Gastroesophageal sphincter (tissue), 4 donors: Measurements from ENCODE around the gene FOXJ3. TPM values are rescaled to one million over a fixed set of nuclear protein-coding genes. Genes with fewer than 3 reads are reported as not detected.
A peak's percentile ranks its signal among the peaks of the same experiment; 100 is the strongest.

ENCODE experiments used
- ATAC-seq: fragments of 150-250 bp; one replicate; pipeline ENCODE4 v1.9.1; 2016; ENCODE audit warnings: mild to moderate bottlenecking, moderate library complexity
- H3K27ac ChIP-seq, 4 donors: fragments of 200-600 bp; sonication (generic) in 3 of 4; 1 replicate in 3 of 4; 2 replicates in 1 of 4; pipeline ENCODE4 v1.5.1; 2016 to 2019
- H3K27me3 ChIP-seq: fragments of 200-600 bp; sonication (generic); one replicate; pipeline ENCODE4 v1.5.1; 2019
- H3K36me3 ChIP-seq, 2 donors: fragments of 200-600 bp; sonication (generic); one replicate each; pipeline ENCODE4 v1.5.1; 2019; ENCODE audit warnings: control low read depth in 1 of 2
- H3K4me1 ChIP-seq, 3 donors: fragments of 200-600 bp; sonication (generic); 1 replicate in 2 of 3; 2 replicates in 1 of 3; pipeline ENCODE4 v1.5.1; 2016 to 2019; ENCODE audit warnings: control low read depth in 2 of 3
- H3K4me3 ChIP-seq, 2 donors: fragments of 200-600 bp; sonication (generic); one replicate each; pipeline ENCODE4 v1.5.1; 2019; ENCODE audit warnings: mild to moderate bottlenecking in 1 of 2, moderate library complexity in 1 of 2
- H3K9me3 ChIP-seq, 3 donors: fragments of 200-600 bp; sonication (generic); one replicate each; pipeline ENCODE4 v1.5.1; 2017 to 2019; ENCODE audit warnings: control low read depth in 2 of 3
- EP300 ChIP-seq: sonication (generic); formaldehyde crosslinking; IDR thresholded peaks from one replicate; pipeline ENCODE4 v1.6.1; 2017; ENCODE audit warnings: antibody characterized with exemption, mild to moderate bottlenecking
- POLR2A ChIP-seq, 2 donors: fragments of 450-650 bp; IDR thresholded peaks; one replicate each; pipeline ENCODE4 v1.6.1; 2017; ENCODE audit warnings: antibody characterized with exemption in 2 of 2, mild to moderate bottlenecking in 2 of 2, moderate library complexity in 1 of 2
- POLR2AphosphoS5 ChIP-seq: sonication (generic); formaldehyde crosslinking; IDR thresholded peaks from one replicate; pipeline ENCODE4 v1.6.1; 2017; ENCODE audit warnings: antibody characterized with exemption
- WGBS, 2 donors: methylation state at CpG; one replicate each; pipeline ENCODE4 v1.1.5; 2018; ENCODE audit warnings: low coverage in 1 of 2; 5-methylcytosine and 5-hydroxymethylcytosine counted together
- total RNA-seq, 4 donors: library from RNA; depleted of rRNA; stranded (reverse); fragments of >200 nt; gene quantifications; one replicate each; pipeline ENCODE4 v1.1.0, GENCODE V29; 2016
- TF ChIP-seq, protein P1 (sequence below), 4 experiments: fragments of 200-600 bp in 2 of 4; fragments of 450-650 bp in 2 of 4; sonication (generic) in 1 of 4; IDR thresholded peaks; one replicate each; pipeline ENCODE4 v1.5.1; 2017 to 2019; ENCODE audit warnings: antibody characterized with exemption in 4 of 4, mild to moderate bottlenecking in 2 of 4, moderate library complexity in 2 of 4

The FOXJ3 gene
- total RNA-seq, 4 donors from 2014 or later = 36.3 to 57.1 (median 41.4) TPM

DNA sequence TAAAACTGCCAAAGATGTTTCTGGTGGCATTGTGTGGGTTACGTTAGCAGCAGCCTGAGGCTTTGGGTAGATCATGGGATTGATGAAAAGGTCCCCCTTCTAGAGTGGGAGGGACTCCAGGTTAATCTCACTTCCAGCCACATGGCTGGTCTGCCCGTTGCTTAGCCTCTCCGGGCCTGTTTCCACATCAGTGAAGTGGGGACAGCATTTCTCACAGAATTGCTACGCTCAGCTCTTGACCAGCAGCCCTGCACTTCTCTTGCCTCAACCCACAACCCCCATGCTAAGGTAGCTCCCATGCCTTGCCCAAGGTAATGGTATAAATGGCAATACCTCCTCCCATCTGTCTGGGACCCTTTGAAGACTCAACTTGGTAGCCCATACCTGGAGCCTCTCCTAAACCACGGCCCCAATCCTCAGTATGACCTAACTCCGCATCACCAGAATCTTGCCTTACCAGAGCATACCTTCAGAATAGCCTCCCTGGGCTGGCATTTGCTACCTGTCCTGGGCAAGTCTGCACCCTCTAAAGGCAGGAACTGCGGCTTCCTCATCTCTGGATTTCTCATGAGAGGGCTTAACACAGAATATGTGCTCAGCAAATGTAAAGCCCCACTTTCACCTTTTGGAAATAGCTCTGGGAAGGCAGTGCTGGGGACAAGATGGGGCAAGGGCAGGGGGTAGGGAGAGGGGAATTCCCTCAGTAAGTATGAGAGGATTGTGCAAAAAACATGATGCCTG is 159.6 kb downstream of the FOXJ3 start:
- H3K4me3 ChIP-seq = no peak overlapping the region
- H3K27ac ChIP-seq = no peak overlapping the region
- peaks cover 0 to 11% of the 10 kb centered on the region in 2 donors for H3K36me3 ChIP-seq
- TF ChIP-seq EP300 (no peak), POLR2AphosphoS5 (no peak), POLR2A (IDR thresholded peaks at IDR 0.05) (no peak)
- TF ChIP-seq, protein P1, sequence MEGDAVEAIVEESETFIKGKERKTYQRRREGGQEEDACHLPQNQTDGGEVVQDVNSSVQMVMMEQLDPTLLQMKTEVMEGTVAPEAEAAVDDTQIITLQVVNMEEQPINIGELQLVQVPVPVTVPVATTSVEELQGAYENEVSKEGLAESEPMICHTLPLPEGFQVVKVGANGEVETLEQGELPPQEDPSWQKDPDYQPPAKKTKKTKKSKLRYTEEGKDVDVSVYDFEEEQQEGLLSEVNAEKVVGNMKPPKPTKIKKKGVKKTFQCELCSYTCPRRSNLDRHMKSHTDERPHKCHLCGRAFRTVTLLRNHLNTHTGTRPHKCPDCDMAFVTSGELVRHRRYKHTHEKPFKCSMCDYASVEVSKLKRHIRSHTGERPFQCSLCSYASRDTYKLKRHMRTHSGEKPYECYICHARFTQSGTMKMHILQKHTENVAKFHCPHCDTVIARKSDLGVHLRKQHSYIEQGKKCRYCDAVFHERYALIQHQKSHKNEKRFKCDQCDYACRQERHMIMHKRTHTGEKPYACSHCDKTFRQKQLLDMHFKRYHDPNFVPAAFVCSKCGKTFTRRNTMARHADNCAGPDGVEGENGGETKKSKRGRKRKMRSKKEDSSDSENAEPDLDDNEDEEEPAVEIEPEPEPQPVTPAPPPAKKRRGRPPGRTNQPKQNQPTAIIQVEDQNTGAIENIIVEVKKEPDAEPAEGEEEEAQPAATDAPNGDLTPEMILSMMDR (IDR thresholded peaks at IDR 0.05) = no peak
- peaks cover 0 to 48% (median 0%) of the 10 kb centered on the region in 3 donors for H3K4me1 ChIP-seq
- 100% methylated on average over 1 to 4 of the region's 7 CpGs for WGBS, 2 donors
- no peaks in the 10 kb centered on the region for H3K9me3 ChIP-seq
- ATAC-seq = no peak
- H3K27me3 ChIP-seq = no peaks in the 10 kb centered on the region

DNA sequence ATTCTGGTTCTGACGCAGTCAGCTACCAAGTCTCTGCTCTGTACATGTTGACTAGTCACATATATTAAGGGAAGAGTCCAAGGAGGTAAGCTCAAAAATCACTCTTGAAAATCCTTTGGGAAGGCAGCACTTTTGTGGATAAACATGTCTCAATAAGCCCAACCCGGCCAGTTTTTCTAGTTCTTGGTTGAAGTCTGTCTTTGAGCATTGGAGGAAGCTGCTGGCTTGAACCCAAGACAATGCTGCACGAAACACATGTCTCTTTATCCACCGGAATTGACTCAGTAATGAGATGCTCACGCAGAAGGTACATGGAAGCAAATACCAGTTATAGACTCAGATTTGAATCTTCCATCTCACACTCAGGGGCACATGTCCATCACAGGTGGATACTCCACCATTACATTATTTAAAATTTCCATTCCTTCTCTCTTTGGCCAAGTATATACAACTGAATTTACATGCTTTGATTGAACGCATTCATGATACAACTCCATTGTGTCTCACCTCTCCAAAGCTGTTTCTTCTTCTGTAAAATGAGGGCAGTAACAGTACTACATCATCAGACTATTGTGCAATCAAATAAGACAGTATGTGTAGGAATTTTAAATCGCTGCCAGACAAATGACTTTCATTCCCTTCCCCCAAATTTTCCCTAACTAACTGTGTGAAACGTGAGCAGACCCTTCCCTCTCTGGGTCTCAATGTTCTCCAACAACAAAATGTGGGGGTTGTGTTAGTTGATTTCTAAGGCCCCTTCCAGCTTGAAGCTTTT is 160.9 kb downstream of the FOXJ3 start:
- Histone ChIP-seq H3K4me3 (no peak overlapping the region), H3K9me3 (no peaks in the 10 kb centered on the region), H3K27ac (no peak overlapping the region), H3K27me3 (peaks cover 8% of the 10 kb centered on the region), H3K36me3 (peaks cover 0 to 8% of the 10 kb centered on the region in 2 donors), H3K4me1 (peaks cover 0 to 37% (median 0%) of the 10 kb centered on the region in 3 donors)
- TF ChIP-seq, protein P1 (IDR thresholded peaks at IDR 0.05) = no peak
- no peak for TF ChIP-seq POLR2A (IDR thresholded peaks at IDR 0.05)
- TF ChIP-seq EP300 = no peak
- no peak for TF ChIP-seq POLR2AphosphoS5
- ATAC-seq = no peak
- 68 to 70% methylated on average over 7 to 8 of the region's 8 CpGs for WGBS, 2 donors

DNA sequence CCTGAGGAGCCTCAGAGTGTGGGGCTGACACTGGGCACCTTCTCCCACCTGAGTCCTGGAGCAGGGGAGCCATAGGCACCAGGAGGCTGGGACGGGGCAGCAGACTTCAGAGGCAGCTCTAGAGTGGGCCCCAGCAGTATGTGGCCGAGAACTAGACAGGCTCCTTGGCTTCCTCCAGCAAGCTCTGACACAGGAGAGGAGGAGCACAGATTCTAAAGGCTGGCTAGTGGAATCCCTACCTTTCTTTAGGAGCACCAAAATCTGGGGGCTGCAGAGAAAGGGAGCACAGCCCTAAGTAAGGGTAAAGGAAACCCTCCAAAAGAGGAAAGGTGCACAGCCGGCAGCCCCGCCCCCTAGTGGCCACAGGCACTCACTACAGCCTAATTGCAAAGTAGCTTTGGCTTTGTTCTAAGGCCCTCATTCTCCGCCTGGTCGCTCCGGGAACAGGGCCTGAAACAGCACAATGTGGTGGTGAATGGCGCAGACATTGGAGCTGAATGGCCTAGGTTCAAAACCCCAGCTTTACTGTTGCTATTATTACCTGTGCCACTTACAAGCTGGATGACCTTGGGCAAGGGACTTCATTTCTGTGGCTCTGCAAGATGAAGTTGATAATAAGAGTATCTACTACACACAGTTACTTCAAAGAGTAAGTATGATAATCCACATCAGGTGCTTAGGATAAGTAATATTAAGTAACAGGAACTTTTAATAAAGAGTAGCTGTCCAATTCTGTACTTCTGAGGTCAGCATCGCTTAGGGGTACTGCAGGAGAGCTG is 161.7 kb downstream of the FOXJ3 start:
- TF ChIP-seq POLR2A (IDR thresholded peaks at IDR 0.05) (no peak), EP300 (no peak), POLR2AphosphoS5 (no peak)
- TF ChIP-seq, protein P1 (IDR thresholded peaks at IDR 0.05) = peak in 3 of 4 experiments; percentile 91 to 95 (median 92)
- WGBS, 2 donors = 44 to 56% methylated on average over 3 to 7 of the region's 9 CpGs
- peak; percentile 65 for ATAC-seq
- no peaks in the 10 kb centered on the region for H3K9me3 ChIP-seq
- no peak overlapping the region for H3K27ac ChIP-seq
- H3K4me3 ChIP-seq = no peak overlapping the region
- H3K27me3 ChIP-seq = peaks cover 14% of the 10 kb centered on the region
- H3K4me1 ChIP-seq = peaks cover 0 to 30% (median 0%) of the 10 kb centered on the region in 3 donors
- H3K36me3 ChIP-seq = peaks cover 0 to 8% of the 10 kb centered on the region in 2 donors

DNA sequence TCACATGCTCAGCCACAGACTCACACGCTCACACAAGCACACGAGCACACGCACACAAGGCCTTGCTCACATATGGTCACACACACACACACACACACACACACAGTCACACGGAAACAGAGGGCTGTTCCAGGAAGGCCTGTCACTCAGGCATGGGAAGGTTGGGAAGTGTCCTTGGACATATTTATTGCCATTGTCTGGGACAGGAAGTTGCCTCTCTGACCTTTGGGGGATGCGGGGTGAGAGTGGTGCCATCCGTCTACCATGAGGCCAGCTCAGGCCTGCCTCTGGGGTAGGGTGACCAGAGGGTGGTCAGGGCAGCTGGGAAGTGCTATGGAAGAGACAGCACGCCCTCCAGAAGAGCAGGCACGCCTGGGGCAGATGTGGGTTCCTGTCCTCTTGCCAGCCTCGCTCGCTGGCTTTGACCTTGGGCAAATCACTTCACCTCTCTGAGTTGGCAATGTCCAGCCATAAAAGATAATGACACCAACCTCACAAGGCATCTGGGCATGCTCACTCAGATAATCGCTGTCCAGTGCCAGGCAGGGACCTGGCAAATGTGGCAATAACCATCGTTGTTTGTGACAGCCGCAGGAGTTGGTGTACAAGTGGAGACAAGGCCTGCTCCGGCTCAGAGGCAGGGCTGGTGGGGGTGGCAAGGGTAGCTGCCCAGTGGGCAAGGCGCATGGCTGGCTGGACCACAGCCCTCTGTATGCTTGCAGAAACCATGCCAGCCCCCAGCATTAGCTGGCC is 162.5 kb downstream of the FOXJ3 start:
- Histone ChIP-seq H3K4me1 (peaks cover 0 to 26% (median 0%) of the 10 kb centered on the region in 3 donors), H3K4me3 (no peak overlapping the region), H3K27ac (peak overlapping the region in 1 of 4 donors; percentile 1), H3K9me3 (no peaks in the 10 kb centered on the region), H3K27me3 (peaks cover 14% of the 10 kb centered on the region), H3K36me3 (peaks cover 0 to 8% of the 10 kb centered on the region in 2 donors)
- no peak for TF ChIP-seq POLR2AphosphoS5
- TF ChIP-seq, protein P1 (IDR thresholded peaks at IDR 0.05) = no peak
- no peak for TF ChIP-seq POLR2A (IDR thresholded peaks at IDR 0.05)
- no peak for TF ChIP-seq EP300
- WGBS, 2 donors = 20% methylated on average over 2 of the region's 15 CpGs; no CpG with 5 or more reads in 1 of the 2 donors
- ATAC-seq = peak; percentile 27
